HUES6 (cell line): Measurements from ENCODE around the gene ANTXR1.

Experiments used
- H3K27ac ChIP-seq: 2 replicates; pipeline ENCODE4 v1.7.0; 2013; ENCODE audit warnings: low read depth, mild to moderate bottlenecking, low read length, inconsistent platforms
- H3K27me3 ChIP-seq: 2 replicates; pipeline ENCODE4 v1.6.1; 2013; ENCODE audit warnings: low read length; ENCODE audit not compliant: control insufficient read depth, insufficient read depth
- H3K36me3 ChIP-seq: 2 replicates; pipeline ENCODE4 v1.6.1; 2013; ENCODE audit warnings: low read length; ENCODE audit not compliant: control insufficient read depth, insufficient read depth
- H3K4me1 ChIP-seq: 2 replicates; pipeline ENCODE4 v1.6.1; 2013; ENCODE audit warnings: low read length; ENCODE audit not compliant: control insufficient read depth, insufficient read depth
- H3K4me3 ChIP-seq: 2 replicates; pipeline ENCODE4 v1.5.1; 2013; ENCODE audit warnings: low read depth, low read length
- H3K9ac ChIP-seq: one replicate; pipeline ENCODE4 v1.6.1; 2013; ENCODE audit warnings: mild to moderate bottlenecking, low read length
- H3K9me3 ChIP-seq: 2 replicates; pipeline ENCODE4 v1.6.1; 2013; ENCODE audit warnings: low read depth, low read length; ENCODE audit not compliant: control insufficient read depth, insufficient read depth

The ANTXR1 gene

DNA sequence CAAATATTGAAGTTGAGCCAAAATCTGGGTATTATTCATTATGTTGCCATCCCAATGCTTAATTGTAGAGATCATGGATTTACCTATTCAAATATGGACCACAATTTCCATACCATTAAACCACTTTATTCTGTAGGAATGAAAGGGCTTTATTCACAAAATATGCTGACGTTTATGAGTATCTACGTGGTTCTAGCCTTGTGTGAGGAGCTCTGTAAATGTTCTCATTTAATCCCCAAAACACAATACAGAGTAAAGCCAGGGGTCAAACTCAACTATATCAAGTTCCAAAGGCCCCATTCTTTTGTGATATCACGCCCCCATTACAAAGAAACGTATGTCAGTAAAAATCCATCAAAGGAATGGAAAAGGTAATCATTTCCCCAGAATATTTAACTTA, 61.9 kb downstream of the ANTXR1 start:
- Histone ChIP-seq H3K9ac (no peak overlapping the region), H3K27ac (no peak overlapping the region), H3K4me1 (peaks cover 9% of the 10 kb centered on the region; the same call in 1 of the 2 replicates), H3K4me3 (no peak overlapping the region), H3K27me3 (no peaks in the 10 kb centered on the region), H3K9me3 (no peaks in the 10 kb centered on the region), H3K36me3 (peaks cover 46% of the 10 kb centered on the region)

DNA sequence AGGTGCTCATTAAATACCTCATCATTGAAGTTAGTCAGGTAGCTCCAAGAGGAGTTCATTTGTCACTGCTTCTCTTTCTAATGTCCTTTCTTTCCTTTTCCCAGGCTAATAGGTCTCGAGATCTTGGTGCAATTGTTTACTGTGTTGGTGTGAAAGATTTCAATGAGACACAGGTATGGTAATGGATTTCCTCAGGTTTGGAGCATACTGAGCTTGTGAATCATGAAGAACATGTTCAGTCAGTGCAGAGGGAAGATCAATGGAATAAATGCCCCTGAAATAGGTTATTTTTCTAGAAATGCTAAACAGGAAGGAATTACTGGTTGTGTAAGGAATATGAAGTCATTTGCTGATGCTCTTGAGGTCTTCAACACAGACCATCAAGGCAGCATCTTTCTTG, 62.5 kb downstream of the ANTXR1 start:
- Histone ChIP-seq H3K27ac (no peak overlapping the region), H3K27me3 (no peaks in the 10 kb centered on the region), H3K4me3 (no peak overlapping the region), H3K4me1 (peaks cover 9% of the 10 kb centered on the region; the same call in 1 of the 2 replicates), H3K9ac (no peak overlapping the region), H3K9me3 (no peaks in the 10 kb centered on the region), H3K36me3 (peaks cover 46% of the 10 kb centered on the region)

DNA sequence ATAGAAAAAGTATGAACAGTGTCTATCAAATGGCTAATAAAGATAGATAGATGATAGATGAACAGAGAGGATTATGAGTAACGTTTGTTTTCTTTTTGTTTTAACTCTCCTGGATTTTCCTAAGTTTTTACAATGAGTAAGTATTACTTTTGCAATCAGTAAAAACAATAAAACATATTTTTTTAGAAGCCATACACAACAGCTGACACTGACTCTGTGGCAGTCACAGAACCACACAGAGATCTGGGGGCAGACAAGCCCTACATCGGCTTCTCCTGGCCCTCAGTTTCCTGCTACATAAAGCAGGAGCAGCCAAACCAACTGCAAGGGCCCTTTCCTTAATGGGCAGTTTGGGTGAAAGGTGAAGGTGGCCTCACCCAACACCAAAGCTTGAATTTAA, 63.6 kb downstream of the ANTXR1 start:
- peaks cover 43% of the 10 kb centered on the region for H3K36me3 ChIP-seq
- no peak overlapping the region for H3K4me3 ChIP-seq

DNA sequence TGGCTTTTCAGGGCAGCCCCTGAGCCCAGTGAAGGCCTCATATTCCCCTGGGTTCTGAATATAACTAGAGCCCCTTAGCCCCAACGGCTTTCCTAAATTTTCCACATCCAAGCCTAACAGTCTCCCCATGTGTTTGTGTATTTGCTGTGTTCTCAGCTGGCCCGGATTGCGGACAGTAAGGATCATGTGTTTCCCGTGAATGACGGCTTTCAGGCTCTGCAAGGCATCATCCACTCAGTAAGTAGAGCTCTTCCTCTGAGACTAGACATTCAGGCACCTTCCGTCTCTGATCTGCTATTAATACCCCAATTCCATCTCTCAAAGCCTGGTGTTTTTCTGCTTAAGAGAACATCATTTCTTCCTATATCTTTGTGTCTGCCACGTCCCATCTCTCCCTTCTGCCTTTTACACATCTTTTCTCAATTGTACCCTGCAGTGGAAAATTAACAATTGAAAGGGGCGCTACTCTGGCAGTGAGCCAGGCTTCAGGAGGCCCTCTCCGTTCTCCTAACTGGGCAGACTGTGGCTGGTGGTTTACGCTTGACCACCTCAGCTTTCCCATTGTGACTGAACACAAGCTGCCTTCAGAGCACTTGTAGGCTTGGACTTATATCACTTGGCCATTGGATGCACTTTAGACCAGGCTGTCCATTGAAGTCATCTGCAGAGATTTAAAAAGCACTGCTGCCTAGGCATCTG, 64.4 kb downstream of the ANTXR1 start:
- no peak overlapping the region for H3K27ac ChIP-seq

More for the DNA sequence above, 63.6 kb downstream of the ANTXR1 start:
- Histone ChIP-seq H3K4me1 (peaks cover 9% of the 10 kb centered on the region; the same call in 1 of the 2 replicates), H3K9me3 (no peaks in the 10 kb centered on the region), H3K9ac (no peak overlapping the region), H3K27ac (no peak overlapping the region), H3K27me3 (no peaks in the 10 kb centered on the region)

DNA sequence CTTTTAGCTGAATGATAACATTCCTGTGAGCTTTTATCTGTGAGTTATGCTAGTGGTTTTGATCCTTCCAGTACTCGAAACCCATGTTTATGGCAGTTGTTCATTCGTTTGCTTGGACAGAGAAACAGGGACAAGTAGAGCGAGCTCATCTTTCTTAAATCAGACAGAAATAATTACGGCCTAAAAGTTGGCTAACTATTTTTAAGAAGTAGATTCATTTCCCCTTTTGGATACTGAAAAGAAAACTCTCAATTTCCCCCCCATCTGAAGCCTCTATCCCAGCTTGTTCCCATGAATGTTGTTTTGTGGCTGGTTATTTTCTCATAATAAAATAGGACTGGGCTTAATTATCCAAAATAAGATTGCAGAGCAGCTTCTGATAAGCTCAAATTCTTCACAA, 67.1 kb downstream of the ANTXR1 start:
- Histone ChIP-seq H3K36me3 (peaks cover 47% of the 10 kb centered on the region), H3K9ac (no peak overlapping the region), H3K4me3 (no peak overlapping the region), H3K27ac (no peak overlapping the region), H3K4me1 (peaks cover 16% of the 10 kb centered on the region; the same call in 1 of the 2 replicates), H3K27me3 (no peaks in the 10 kb centered on the region), H3K9me3 (no peaks in the 10 kb centered on the region)

More for the DNA sequence above, 64.4 kb downstream of the ANTXR1 start:
- Histone ChIP-seq H3K36me3 (peaks cover 45% of the 10 kb centered on the region), H3K27me3 (no peaks in the 10 kb centered on the region), H3K4me1 (peaks cover 12% of the 10 kb centered on the region; the same call in 1 of the 2 replicates), H3K9ac (no peak overlapping the region), H3K4me3 (no peak overlapping the region), H3K9me3 (no peaks in the 10 kb centered on the region)

DNA sequence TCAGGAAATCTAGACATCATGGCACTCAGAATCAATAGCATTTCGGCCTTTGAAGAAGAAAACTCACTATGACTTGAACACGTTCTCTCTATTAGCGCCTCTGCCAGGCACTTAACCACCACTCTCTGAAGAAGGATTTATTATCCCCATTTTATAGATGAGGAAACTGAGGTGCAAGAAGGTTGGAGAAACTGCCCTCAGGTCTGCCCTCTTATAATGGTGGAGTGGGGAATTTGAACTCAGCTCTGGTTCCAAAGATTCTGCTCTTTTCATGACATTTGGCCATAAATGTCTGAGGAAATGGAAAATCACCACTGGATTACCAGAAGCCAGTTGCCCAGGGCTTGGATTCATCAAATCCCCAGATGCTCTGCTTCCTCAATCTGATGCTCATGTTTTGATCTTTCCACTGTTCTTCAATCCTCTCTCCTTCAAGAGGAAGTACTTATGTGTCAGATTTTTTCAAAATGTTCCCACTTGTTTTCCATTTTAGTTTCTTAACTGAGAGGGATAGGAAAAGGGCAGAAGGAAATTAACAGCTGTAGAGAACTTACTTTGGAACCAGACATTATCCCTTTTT, 68.1 kb downstream of the ANTXR1 start:
- Histone ChIP-seq H3K9ac (no peak overlapping the region), H3K9me3 (no peaks in the 10 kb centered on the region), H3K36me3 (peaks cover 37% of the 10 kb centered on the region), H3K4me1 (peaks cover 16% of the 10 kb centered on the region; the same call in 1 of the 2 replicates), H3K27ac (no peak overlapping the region), H3K27me3 (no peaks in the 10 kb centered on the region), H3K4me3 (no peak overlapping the region)

DNA sequence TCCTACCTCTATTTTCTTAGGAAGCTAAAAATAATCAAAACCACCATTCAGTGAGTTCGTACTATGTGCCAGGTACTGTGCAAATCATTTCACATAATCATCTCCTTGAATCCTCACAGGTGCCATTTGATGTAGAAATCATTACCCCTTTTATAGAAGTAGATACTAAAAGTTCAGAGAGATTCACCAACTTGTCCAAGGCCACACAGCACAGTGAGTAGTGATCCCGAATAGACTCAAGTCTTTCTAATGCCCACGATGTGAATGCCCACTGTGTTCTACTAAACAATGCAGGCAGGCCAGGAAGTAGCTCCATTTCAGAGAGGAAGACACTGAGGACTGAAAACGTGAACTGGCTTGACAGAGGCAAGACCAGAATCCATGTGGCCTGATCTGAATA, 68.8 kb downstream of the ANTXR1 start:
- no peak overlapping the region for H3K4me3 ChIP-seq
- H3K9ac ChIP-seq: no peak overlapping the region
- H3K4me1 ChIP-seq: peaks cover 16% of the 10 kb centered on the region; the same call in 1 of the 2 replicates
- H3K36me3 ChIP-seq: peaks cover 30% of the 10 kb centered on the region
- H3K27me3 ChIP-seq: no peaks in the 10 kb centered on the region
- no peak overlapping the region for H3K27ac ChIP-seq
- no peaks in the 10 kb centered on the region for H3K9me3 ChIP-seq

DNA sequence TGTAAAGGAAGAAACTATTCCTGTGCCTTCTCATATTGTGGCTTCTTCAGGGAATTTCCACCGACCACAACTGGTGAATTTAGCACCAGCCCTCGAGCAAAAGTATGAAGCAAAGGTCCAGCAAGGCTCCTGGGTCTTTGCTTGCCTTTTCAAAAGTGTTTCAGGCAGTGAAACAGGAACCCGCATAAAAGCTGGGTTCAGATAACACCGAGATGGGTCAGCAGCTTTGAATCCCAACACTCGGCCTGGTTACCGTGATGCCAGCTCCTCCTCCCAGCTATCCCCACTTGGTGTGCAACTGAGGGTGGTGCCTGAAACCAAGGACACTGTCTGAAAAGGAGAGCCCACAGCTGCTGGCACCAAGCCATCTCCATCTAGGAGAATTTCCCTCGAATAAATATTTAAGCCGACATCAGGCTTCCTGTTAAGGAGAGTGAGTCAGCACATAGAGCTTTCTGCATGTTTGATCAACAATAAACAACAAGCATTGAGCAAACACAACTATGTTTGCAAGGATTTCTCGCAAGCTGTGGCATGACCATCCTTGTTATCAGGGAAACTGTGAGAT, 69.5 kb downstream of the ANTXR1 start:
- Histone ChIP-seq H3K9ac (no peak overlapping the region), H3K27ac (no peak overlapping the region)

DNA sequence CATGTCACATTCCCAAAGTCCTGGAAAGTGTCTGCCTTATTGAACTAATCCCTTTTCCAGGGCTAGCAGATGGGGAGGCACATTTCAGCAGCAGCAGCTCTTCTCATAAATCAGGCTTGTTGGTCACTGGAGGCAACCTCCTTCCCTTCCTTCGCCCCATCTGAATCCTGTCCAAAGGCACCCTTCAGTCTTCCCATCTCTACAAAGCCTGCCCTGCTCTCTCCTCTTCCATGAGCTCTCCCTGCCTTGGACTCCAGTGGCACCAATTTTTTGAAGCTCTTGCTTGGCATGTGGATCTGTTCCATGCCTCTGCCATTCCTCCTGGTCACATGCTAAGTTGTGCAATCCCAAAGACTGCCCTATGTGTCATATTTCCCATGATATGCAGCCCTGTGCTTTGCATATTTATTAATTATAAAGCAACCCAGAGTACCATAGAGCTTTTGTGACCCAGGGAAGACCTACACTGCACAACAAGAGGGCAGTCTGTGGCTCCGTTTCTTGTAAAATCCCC, 70.3 kb downstream of the ANTXR1 start:
- no peaks in the 10 kb centered on the region for H3K9me3 ChIP-seq
- no peak overlapping the region for H3K27ac ChIP-seq
- H3K9ac ChIP-seq: no peak overlapping the region
- no peaks in the 10 kb centered on the region for H3K27me3 ChIP-seq
- peaks cover 9% of the 10 kb centered on the region; the same call in 1 of the 2 replicates for H3K4me1 ChIP-seq
- H3K4me3 ChIP-seq: no peak overlapping the region
- peaks cover 25% of the 10 kb centered on the region for H3K36me3 ChIP-seq

More for the DNA sequence above, 69.5 kb downstream of the ANTXR1 start:
- peaks cover 32% of the 10 kb centered on the region for H3K36me3 ChIP-seq
- no peak overlapping the region for H3K4me3 ChIP-seq
- no peaks in the 10 kb centered on the region for H3K9me3 ChIP-seq
- H3K4me1 ChIP-seq: peaks cover 10% of the 10 kb centered on the region; the same call in 1 of the 2 replicates
- H3K27me3 ChIP-seq: no peaks in the 10 kb centered on the region

DNA sequence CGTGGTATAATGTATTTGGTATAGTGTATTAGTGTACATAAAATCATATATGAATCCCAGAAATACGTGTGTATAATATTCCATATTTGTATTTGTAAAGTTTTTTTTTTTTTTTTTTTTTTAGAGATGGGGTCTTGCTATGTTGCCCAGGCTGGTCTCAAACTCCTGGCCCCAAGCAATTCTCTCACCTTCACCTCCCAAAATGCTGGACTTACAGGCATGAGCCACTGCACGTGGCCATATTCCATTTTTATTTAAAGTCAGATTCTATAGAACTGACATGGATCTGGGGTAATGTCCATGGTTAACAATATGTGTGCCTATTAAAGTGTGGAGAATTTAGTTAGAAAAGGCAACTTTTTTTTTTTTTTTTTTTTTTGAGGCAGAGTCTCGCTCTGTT, 71.5 kb downstream of the ANTXR1 start:
- Histone ChIP-seq H3K4me3 (no peak overlapping the region), H3K9ac (no peak overlapping the region), H3K9me3 (no peaks in the 10 kb centered on the region), H3K36me3 (peaks cover 20% of the 10 kb centered on the region), H3K4me1 (peaks cover 9% of the 10 kb centered on the region; the same call in 1 of the 2 replicates), H3K27me3 (no peaks in the 10 kb centered on the region), H3K27ac (no peak overlapping the region)

DNA sequence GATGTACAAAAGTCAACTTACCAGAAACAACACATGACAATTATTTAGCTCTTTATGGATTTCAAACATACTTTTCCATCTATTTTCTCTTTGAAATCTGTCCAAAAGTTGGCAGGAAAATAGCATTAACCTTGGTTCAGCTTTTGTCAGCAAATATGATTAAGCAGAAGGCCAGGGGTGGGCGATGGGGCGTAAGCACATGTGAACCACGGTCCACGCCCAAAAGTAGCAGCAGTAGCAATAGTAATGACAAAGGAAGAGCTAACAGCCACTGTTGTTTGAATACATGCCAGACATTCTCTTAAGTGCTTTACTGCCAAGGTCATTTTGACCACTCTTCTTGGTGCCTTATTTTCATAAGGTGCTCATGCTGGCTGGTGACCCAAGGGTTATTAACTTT, 73.5 kb downstream of the ANTXR1 start:
- H3K27ac ChIP-seq: no peak overlapping the region
- peaks cover 9% of the 10 kb centered on the region; the same call in 1 of the 2 replicates for H3K4me1 ChIP-seq

More for the DNA sequence above, 73.5 kb downstream of the ANTXR1 start:
- Histone ChIP-seq H3K36me3 (peaks cover 16% of the 10 kb centered on the region), H3K27me3 (no peaks in the 10 kb centered on the region), H3K9me3 (no peaks in the 10 kb centered on the region), H3K4me3 (no peak overlapping the region), H3K9ac (no peak overlapping the region)
